Activated CD8-positive, alpha-beta memory T cell treated with anti-CD3 and anti-CD28 coated beads, Interleukin-2, amount 50 U/mL, for 48 hours (primary cell): ENCODE data around the gene PRPF40A.

ENCODE experiments used
- DNase-seq: peaks from one replicate; pipeline ENCODE4 v3.0.0-alpha.2; 2020

Gene PRPF40A

GRCh38 chr2:152648336-152648735, 68.9 kb downstream of the PRPF40A start:
- DNase-seq, result no peak

- DNase-seq, result no peak
Observed at GRCh38 chr2:152647552-152647951, 69.7 kb downstream of the PRPF40A start.

GRCh38 chr2:152646775-152647174, 70.5 kb downstream of the PRPF40A start:
- DNase-seq, result no peak

DNA sequence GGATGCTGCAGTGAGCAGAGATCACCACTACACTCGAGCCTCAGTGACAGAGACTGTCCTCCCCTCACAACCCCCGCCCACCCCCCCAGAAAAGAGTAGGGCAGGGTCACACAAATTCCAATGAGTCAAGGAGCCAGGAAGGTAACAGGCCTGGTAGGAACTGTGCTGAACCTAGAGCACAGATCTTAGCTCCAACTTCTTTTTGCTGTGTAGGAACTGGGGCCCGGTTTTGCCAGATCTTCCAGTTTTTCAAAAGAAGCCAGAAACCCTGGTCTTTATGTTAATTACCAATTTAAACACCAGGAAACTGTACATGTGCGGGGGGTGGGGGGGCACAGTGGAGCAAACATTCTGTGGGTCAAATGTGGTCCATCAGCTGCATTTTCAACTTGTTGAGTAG, 71.0 kb downstream of the PRPF40A start:
- no peak for DNase-seq

- DNase-seq, result no peak
Observed at GRCh38 chr2:152644189-152644873, 72.9 kb downstream of the PRPF40A start.

GRCh38 chr2:152638590-152638989, 78.7 kb downstream of the PRPF40A start:
- no peak for DNase-seq

GRCh38 chr2:152638056-152638455, 79.2 kb downstream of the PRPF40A start:
- no peak for DNase-seq

DNA sequence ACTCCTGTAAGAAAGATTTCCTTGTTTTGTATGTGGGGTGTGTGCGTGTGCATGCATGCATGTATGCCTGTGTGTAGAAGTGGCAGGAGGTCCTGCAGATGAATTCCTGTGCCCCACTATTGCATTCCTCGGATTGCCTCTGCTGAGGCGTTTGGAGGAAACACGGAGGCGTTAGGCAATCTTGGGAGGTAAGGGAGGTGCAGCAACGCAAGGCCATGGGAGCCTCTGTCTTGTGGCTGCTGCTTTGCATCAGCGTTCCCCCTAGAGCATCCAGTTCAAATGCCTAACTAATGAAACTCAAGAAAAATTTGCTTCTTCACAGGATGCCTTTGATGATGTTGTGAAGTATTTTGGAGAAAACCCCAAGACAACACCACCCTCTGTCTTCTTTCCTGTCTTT, 80.0 kb downstream of the PRPF40A start:
- DNase-seq, result no peak

DNA sequence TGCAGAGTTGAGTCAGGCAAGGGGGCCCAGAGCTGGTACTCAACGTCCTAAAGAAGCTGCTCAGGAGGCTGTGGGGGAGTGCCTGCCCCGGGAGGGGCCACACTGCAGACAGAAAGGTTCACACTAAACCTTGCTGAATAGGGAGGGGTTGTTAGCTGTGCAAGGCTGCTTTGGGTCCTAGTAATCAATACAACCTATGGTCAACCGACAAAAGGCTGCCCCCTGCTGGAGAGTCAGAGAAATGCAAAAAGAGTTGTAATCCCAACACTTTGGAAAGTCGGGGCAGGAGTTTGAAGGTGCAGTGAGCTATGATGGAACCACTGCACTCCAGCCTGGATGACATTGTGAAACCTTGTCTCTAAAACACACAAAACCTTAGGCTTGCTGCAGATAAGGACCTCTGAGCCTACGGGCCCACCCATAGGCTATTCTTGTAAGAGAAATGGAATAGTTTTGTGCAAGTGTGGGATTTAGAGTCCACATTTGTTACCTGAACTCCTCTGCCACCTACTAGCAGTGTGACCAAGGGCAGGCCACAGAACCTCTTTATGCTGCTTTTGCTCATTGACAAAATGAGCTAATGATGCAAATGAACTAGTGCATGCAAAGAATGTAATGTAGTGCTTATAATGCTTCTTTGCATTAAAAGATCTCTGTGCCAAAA, 81.5 kb downstream of the PRPF40A start:
- peak; percentile 86 for DNase-seq

DNA sequence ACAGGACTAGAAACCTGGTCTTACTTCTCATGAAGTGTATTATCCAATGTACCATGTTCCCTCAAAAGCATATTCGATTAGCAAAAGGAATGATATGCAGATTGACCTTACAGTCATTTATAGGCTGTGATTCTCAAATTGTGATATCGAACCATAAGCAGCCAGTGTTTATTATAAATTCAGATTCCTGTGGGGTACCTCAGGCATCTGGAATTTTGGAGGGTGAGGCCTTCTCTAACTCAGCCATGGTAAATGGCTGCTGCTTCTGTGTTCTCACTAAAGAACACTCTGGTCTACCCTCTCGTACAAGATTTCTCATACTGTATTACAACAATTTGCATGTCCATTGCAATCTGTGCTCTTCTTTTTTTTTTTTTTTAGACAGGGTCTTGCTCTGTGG, 84.5 kb downstream of the PRPF40A start:
- no peak for DNase-seq

GRCh38 chr2:152630466-152630865, 86.8 kb downstream of the PRPF40A start:
- DNase-seq, result no peak

- DNase-seq, result no peak
Observed at GRCh38 chr2:152629202-152629601, 88.1 kb downstream of the PRPF40A start.

DNA sequence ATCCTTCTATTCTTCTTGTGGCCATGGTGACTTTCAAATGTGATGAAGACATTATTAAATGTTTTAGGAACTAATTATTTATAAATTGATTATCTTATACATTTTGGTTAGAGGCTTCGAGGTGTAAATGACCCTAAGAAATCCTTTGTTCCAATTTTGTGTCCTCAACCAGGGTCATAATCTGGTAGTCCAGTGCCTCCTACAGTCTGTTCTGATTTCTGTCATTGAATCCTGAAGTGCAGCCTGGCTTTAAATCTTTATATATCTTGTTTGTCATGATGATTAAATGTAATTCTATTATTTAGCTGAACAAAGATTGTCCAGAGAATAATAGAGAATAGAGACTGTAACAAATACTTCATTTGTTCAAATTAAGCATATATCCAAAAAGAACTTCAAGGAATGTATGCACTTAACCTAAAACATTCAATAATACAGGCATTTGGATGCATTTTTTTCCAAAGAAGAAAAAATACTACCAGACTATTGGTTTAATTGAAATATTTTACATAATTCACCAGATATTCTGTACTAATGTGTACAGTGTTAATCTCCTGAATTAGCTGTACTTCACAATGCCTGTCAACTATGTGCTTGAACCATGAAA, 89.8 kb downstream of the PRPF40A start:
- DNase-seq, result no peak

- DNase-seq, result no peak
Observed at GRCh38 chr2:152626911-152627339, 90.3 kb downstream of the PRPF40A start.

- no peak for DNase-seq
Observed at GRCh38 chr2:152624805-152625204, 92.5 kb downstream of the PRPF40A start.

DNA sequence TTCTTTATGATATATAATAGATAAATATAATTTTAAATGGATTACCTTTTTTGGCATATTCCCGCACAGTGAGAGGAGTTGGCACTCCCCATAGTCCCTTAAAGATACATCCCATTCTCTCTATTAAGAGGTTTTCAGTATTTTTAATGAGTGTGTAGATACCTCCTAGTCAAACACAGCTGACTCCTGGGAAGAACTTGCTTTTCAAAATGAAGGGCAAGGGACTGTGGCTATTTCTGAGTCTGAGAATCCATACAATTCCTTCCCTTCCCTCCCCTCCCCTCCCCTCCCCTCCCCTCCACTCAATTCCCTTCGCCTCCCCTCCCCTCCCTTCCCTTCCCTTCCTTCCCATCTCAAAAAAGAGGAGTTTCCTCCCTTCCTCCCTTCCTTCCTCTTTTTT, 93.5 kb downstream of the PRPF40A start:
- no peak for DNase-seq

- no peak for DNase-seq
Observed at GRCh38 chr2:152623076-152623740, 94.1 kb downstream of the PRPF40A start.

DNA sequence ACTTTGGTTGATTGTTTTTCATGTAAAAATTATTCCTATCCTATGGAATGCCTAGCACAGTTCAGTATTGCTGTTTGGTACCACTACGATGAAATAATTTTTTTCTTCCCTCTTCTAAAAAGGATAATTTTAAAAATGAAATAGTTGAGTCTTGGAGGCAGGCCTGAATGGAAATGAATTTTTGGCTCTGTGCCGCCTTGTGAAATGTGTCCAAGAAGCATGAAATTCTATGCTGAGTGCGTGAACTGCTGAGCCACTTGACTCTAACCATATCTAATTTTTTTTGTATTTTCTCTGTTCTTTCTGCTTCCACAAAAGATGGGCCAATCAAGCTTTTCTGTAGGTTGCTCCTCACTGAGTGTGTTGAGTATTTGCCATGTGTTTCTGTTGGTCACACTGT, 95.0 kb downstream of the PRPF40A start:
- no peak for DNase-seq

DNA sequence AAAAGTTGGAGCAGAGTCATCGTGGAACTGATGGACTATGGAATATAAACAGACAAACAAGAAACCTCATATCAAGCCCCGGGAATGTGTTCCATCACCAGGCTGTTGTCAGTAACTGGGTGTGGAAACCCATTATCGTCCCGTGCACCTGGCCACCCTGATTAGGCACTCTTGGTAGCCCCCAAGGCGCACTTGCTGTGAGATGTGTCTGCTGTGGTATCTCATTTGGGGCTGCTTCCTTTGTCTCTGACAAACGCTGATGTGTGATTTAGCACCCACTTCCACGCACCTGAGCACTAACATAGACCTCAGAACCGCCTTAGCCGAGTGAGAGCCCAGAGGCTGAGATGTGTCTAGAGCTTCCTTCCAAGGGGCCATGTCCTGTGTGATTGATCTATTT, 96.3 kb downstream of the PRPF40A start:
- no peak for DNase-seq

DNA sequence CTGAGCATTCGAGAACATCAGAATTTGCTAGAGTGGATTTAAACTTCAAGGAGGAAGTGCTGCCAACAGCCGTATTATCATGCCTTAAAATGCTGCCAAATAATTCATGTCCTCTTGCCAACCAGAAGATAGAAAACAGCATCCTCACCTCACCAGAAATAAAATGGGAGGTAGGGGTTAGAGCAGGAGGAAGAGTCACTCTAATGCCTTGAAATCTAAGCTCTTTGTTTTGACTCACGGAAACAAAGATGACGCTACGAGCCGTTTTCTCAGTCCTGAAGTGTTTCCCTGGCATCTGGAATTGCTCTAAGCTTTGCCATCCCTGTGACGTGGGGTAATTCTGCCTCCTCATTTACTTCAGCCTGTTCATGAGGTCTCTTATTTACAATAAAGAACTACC, 97.1 kb downstream of the PRPF40A start:
- no peak for DNase-seq

- no peak for DNase-seq
Observed at GRCh38 chr2:152618193-152618564, 99.1 kb downstream of the PRPF40A start.

DNA sequence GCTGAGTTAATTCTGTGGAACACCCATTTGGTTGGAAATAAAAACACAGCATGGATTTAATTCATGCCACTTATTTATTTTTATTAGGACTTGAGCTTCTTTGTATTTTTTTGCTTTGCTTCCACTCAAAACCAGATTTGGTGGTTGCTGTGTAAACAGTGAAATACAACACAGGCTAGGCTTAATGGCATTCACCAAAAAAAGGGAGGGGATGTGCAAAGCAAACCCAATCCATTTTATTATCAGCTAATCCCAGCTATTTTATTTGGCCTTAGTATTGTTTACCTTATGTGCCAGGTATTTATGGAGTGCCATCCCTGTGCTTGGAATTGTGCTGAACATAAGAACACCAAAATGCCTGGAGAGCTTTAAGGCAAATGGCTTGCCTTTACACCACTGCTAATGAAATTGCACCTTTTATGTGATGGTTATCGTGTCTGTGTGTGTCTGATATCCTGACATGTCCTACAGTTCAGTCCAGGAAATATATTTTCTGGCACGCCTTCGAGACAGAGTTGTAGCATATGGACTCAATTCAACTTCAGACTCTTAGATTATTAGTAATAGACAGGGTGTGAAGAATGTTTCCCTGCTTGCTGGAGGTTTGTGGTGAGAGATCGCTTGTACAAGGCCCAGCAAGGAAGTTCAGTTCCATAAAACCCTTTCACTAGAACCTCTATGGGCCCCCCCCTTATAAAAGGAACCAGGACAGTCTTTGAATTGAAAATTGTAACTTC, 99.6 kb downstream of the PRPF40A start:
- no peak for DNase-seq

GRCh38 chr2:152615177-152615576, 102.1 kb downstream of the PRPF40A start:
- DNase-seq, result no peak
